Body of pancreas (tissue), 4 donors: ENCODE data around the gene MST1.

Source experiments
- CTCF ChIP-seq, 7 experiments: fragments of 450-650 bp in 4 of 7; fragments of 200-600 bp in 3 of 7; sonication (generic) in 3 of 7; IDR thresholded peaks; one replicate each; pipeline ENCODE4 v1.5.1; 2016 to 2019; ENCODE audit warnings: antibody characterized with exemption in 7 of 7
- POLR2A ChIP-seq, 3 donors: fragments of 450-650 bp; IDR thresholded peaks; one replicate each; pipeline ENCODE4 v1.6.1; 2016; ENCODE audit warnings: antibody characterized with exemption in 3 of 3, mild to moderate bottlenecking in 2 of 3

DNA sequence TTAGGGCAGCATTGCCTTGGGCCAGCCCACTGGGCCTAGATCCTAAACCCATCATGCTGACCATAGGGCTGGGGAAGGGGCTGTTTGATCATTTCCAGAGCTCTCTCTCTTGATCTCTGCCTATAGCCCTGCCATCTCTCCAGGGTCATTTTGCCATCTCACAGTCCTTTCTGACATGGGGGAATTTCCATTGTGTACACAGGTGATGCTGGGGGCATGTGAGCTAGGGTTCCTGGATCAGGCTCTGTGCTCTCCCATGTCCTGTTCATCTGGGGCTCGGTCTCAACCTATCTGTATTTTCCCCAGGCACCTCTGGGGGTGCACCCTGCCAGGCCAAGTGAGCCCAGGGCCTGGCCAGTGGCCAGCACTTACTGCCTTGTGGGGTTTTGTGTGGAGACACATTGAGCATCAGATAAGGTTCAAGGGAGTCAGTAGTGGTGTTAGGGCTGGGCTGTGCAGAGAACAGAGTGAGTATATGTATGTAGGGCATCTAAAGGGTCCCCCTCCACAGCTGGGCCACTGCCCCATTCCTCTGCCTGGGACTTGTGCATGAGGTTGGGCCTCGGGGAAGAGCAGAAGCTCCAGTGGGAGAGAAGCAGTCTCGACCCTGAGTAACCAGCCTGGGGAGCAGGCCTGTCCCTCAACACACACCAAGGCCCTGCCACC is 40.8 kb downstream of the MST1 start:
- TF ChIP-seq CTCF (IDR thresholded peaks at IDR 0.05) (no peak), POLR2A (IDR thresholded peaks at IDR 0.05) (no peak)
